Sigmoid colon (tissue), 7 donors: Measurements from ENCODE around the gene CREBL2. TPM values are rescaled to one million over a fixed set of nuclear protein-coding genes. Genes with fewer than 3 reads are reported as not detected.

ENCODE experiments used
- DNase-seq: peaks from one replicate; pipeline ENCODE4 v3.0.0-alpha.2; 2019
- H3K27ac ChIP-seq, 4 donors: fragments of 200-600 bp; sonication (generic); one replicate each; pipeline ENCODE4 v1.5.1; 2016 to 2019; ENCODE audit warnings: mild to moderate bottlenecking in 1 of 4
- H3K27me3 ChIP-seq, 3 donors: fragments of 200-600 bp; sonication (generic); one replicate each; pipeline ENCODE4 v1.5.1; 2019; ENCODE audit warnings: mild to moderate bottlenecking in 1 of 3
- H3K36me3 ChIP-seq, 4 donors: fragments of 200-600 bp; sonication (generic); one replicate each; pipeline ENCODE4 v1.5.1; 2016 to 2019
- H3K4me1 ChIP-seq, 4 donors: fragments of 200-600 bp; sonication (generic); one replicate each; pipeline ENCODE4 v1.5.1; 2017 to 2019
- H3K4me3 ChIP-seq, 4 donors: fragments of 200-600 bp; sonication (generic); one replicate each; pipeline ENCODE4 v1.5.1; 2017 to 2019; ENCODE audit warnings: mild to moderate bottlenecking in 2 of 4, moderate library complexity in 1 of 4
- H3K9me3 ChIP-seq, 4 donors: fragments of 200-600 bp in 3 of 4; sonication (generic) in 3 of 4; one replicate each; pipeline versions ENCODE4 v1.5.1 to v1.6.1; 2013 to 2019
- CTCF ChIP-seq, 4 experiments: fragments of 450-650 bp in 3 of 4; fragments of 200-600 bp in 1 of 4; IDR thresholded peaks; one replicate each; pipeline ENCODE4 v1.5.1; 2016 to 2019; ENCODE audit warnings: antibody characterized with exemption in 4 of 4, mild to moderate bottlenecking in 3 of 4, moderate library complexity in 2 of 4
- EP300 ChIP-seq, 4 donors: sonication (generic); formaldehyde crosslinking; IDR thresholded peaks; one replicate each; pipeline ENCODE4 v1.6.1; 2017; ENCODE audit warnings: antibody characterized with exemption in 4 of 4
- POLR2A ChIP-seq, 2 donors: fragments of 450-650 bp; IDR thresholded peaks; one replicate each; pipeline ENCODE4 v1.6.1; 2016; ENCODE audit warnings: antibody characterized with exemption in 2 of 2, mild to moderate bottlenecking in 2 of 2, moderate library complexity in 2 of 2
- POLR2AphosphoS5 ChIP-seq, 4 donors: sonication (generic); formaldehyde crosslinking; IDR thresholded peaks; one replicate each; pipeline ENCODE4 v1.6.1; 2017; ENCODE audit warnings: antibody characterized with exemption in 4 of 4
- WGBS, 2 donors: extraction: QIAGEN DNeasy Blood & Tissue Kit; methylation state at CpG; one replicate each; pipeline ENCODE4 v1.1.7; 2013; 5-methylcytosine and 5-hydroxymethylcytosine counted together
- intact Hi-C: fragments of 100-400 bp; cut with DNase I; formaldehyde crosslinking; loops from one replicate; pipeline ENCODE4 v1.15.1; 2023
- polyA plus RNA-seq, 3 donors: library from polyadenylated mRNA; stranded (reverse); fragments of 200-250 nt; gene quantifications; one replicate each; pipeline ENCODE4 v1.2.3, GENCODE V29; 2013
- total RNA-seq, 4 donors: library from RNA; depleted of rRNA; stranded (reverse); fragments of >200 nt; gene quantifications; one replicate each; pipeline ENCODE4 v1.1.0, GENCODE V29; 2016
- donor health status: healthy with polysubstance abuse.
- donor health status: Bipolar disorder and iron deficiency.
- donor health status: healthy.

CREBL2 gene
- total and polyA plus RNA-seq, 7 donors: 19.0 to 59.9 (median 37.8) TPM

GRCh38 chr12:12598864-12599263 is 12.8 kb upstream of the CREBL2 start:
- intact Hi-C loops: no loop called here
- H3K36me3 ChIP-seq: no peaks in the 10 kb centered on the region
- no peak for TF ChIP-seq EP300 (IDR thresholded peaks at IDR 0.05)
- TF ChIP-seq POLR2A (IDR thresholded peaks at IDR 0.05): no peak
- no peak for TF ChIP-seq CTCF (IDR thresholded peaks at IDR 0.05)
- TF ChIP-seq POLR2AphosphoS5 (IDR thresholded peaks at IDR 0.05): no peak
- WGBS, 2 donors: 82 to 93% methylated on average over 3 of the region's 3 CpGs
- no peaks in the 10 kb centered on the region for H3K27me3 ChIP-seq
- H3K9me3 ChIP-seq: no peaks in the 10 kb centered on the region
- H3K4me1 ChIP-seq: no peaks in the 10 kb centered on the region
- no peak overlapping the region for H3K27ac ChIP-seq
- H3K4me3 ChIP-seq: no peak overlapping the region
- no peak for DNase-seq

- TF ChIP-seq POLR2AphosphoS5 (IDR thresholded peaks at IDR 0.05) (no peak), POLR2A (IDR thresholded peaks at IDR 0.05) (no peak), CTCF (IDR thresholded peaks at IDR 0.05) (no peak), EP300 (IDR thresholded peaks at IDR 0.05) (no peak)
Measured at GRCh38 chr12:12599750-12600643, 11.7 kb upstream of the CREBL2 start.

GRCh38 chr12:12600659-12601058 is 11.0 kb upstream of the CREBL2 start:
- Histone ChIP-seq H3K4me3 (no peak overlapping the region), H3K27me3 (no peaks in the 10 kb centered on the region), H3K9me3 (no peaks in the 10 kb centered on the region), H3K4me1 (no peaks in the 10 kb centered on the region), H3K27ac (no peak overlapping the region), H3K36me3 (no peaks in the 10 kb centered on the region)
- 78 to 88% methylated on average over 8 of the region's 8 CpGs for WGBS, 2 donors
- intact Hi-C loops: no loop called here
- no peak for DNase-seq
- TF ChIP-seq EP300 (IDR thresholded peaks at IDR 0.05) (peak in 1 of 4 donors; percentile 24), POLR2AphosphoS5 (IDR thresholded peaks at IDR 0.05) (peak in 1 of 4 donors; percentile 36), POLR2A (IDR thresholded peaks at IDR 0.05) (no peak), CTCF (IDR thresholded peaks at IDR 0.05) (no peak)

More at GRCh38 chr12:12599750-12600643, 11.7 kb upstream of the CREBL2 start:
- no peaks in the 10 kb centered on the region for H3K4me1 ChIP-seq
- 74 to 76% methylated on average over 9 of the region's 9 CpGs for WGBS, 2 donors
- no peaks in the 10 kb centered on the region for H3K27me3 ChIP-seq
- no peak overlapping the region for H3K4me3 ChIP-seq
- H3K36me3 ChIP-seq: no peaks in the 10 kb centered on the region
- intact Hi-C loops: no loop called here
- no peaks in the 10 kb centered on the region for H3K9me3 ChIP-seq
- DNase-seq: no peak
- no peak overlapping the region for H3K27ac ChIP-seq

- no peaks in the 10 kb centered on the region for H3K27me3 ChIP-seq
- no peak for DNase-seq
- H3K36me3 ChIP-seq: no peaks in the 10 kb centered on the region
- TF ChIP-seq POLR2AphosphoS5 (IDR thresholded peaks at IDR 0.05) (no peak), POLR2A (IDR thresholded peaks at IDR 0.05) (no peak), EP300 (IDR thresholded peaks at IDR 0.05) (no peak), CTCF (IDR thresholded peaks at IDR 0.05) (no peak)
- WGBS, 2 donors: 84 to 95% methylated on average over 5 of the region's 5 CpGs
- no peaks in the 10 kb centered on the region for H3K4me1 ChIP-seq
- no peak overlapping the region for H3K4me3 ChIP-seq
- no peak overlapping the region for H3K27ac ChIP-seq
- no peaks in the 10 kb centered on the region for H3K9me3 ChIP-seq
- intact Hi-C loops: no loop called here
Measured at GRCh38 chr12:12604740-12605139, 6.9 kb upstream of the CREBL2 start.
